ENCODE measurements around the gene CHPT1. TPM values are rescaled to one million over a fixed set of nuclear protein-coding genes. Genes with fewer than 3 reads are reported as not detected.

Gene CHPT1
- total and polyA plus RNA-seq, 2 experiments from 2014 or later: 22.2 to 23.0 TPM

- no peak for TF ChIP-seq ZNF462 (CRISPR knock-in tag; IDR thresholded peaks at IDR 0.05)
- no peak for TF ChIP-seq REST (IDR thresholded peaks at IDR 0.05; ENCODE audit: unreplicated experiment)
- no peak for TF ChIP-seq STAT1 (IDR thresholded peaks at IDR 0.05; ENCODE audit: unreplicated experiment)
- no peak for TF ChIP-seq ZNF331 (CRISPR knock-in tag; IDR thresholded peaks at IDR 0.05; ENCODE audit: low read depth)
- TF ChIP-seq JUNB (IDR thresholded peaks at IDR 0.05; ENCODE audit: unreplicated experiment): no peak
- no peak for TF ChIP-seq ETS1 (IDR thresholded peaks at IDR 0.05)
Observed at GRCh38 chr12:101648195-101648594, 49.2 kb upstream of the CHPT1 start (continued).
